Lower leg skin (tissue), 4 donors: Measurements from ENCODE around the gene PRKCE. TPM values are rescaled to one million over a fixed set of nuclear protein-coding genes. Genes with fewer than 3 reads are reported as not detected.

Source experiments
- DNase-seq, 2 donors: peaks; one replicate each; pipeline ENCODE4 v3.0.0-alpha.2; 2019; ENCODE audit warnings: low spot score in 2 of 2
- H3K4me3 ChIP-seq: fragments of 200-600 bp; sonication (generic); 2 replicates; pipeline ENCODE4 v1.5.1; 2017; ENCODE audit warnings: mild to moderate bottlenecking, low read depth; ENCODE audit not compliant: poor library complexity, severe bottlenecking
- POLR2A ChIP-seq, 2 donors: fragments of 450-650 bp; IDR thresholded peaks; one replicate each; pipeline ENCODE4 v1.6.1; 2016 to 2017; ENCODE audit warnings: antibody characterized with exemption in 2 of 2, mild to moderate bottlenecking in 1 of 2, moderate library complexity in 1 of 2
- WGBS, 2 donors: methylation state at CpG; one replicate each; pipeline ENCODE4 v1.1.5; 2018; 5-methylcytosine and 5-hydroxymethylcytosine counted together
- intact Hi-C: fragments of 100-400 bp; cut with DNase I; formaldehyde crosslinking; loops from one replicate; pipeline ENCODE4 v1.15.0; 2023; ENCODE audit warnings: low total_unique reads
- total RNA-seq, 4 donors: library from RNA; depleted of rRNA; stranded (reverse); fragments of >200 nt; gene quantifications; one replicate each; pipeline ENCODE4 v1.1.0, GENCODE V29; 2016
- TF ChIP-seq, protein P1 (sequence below), 3 donors: fragments of 450-650 bp; IDR thresholded peaks; one replicate each; pipeline ENCODE4 v1.5.1; 2016; ENCODE audit warnings: antibody characterized with exemption in 3 of 3, mild to moderate bottlenecking in 3 of 3, moderate library complexity in 2 of 3

Gene PRKCE
- total RNA-seq, 4 donors from 2014 or later = 3.5 to 10.3 (median 6.1) TPM

DNA sequence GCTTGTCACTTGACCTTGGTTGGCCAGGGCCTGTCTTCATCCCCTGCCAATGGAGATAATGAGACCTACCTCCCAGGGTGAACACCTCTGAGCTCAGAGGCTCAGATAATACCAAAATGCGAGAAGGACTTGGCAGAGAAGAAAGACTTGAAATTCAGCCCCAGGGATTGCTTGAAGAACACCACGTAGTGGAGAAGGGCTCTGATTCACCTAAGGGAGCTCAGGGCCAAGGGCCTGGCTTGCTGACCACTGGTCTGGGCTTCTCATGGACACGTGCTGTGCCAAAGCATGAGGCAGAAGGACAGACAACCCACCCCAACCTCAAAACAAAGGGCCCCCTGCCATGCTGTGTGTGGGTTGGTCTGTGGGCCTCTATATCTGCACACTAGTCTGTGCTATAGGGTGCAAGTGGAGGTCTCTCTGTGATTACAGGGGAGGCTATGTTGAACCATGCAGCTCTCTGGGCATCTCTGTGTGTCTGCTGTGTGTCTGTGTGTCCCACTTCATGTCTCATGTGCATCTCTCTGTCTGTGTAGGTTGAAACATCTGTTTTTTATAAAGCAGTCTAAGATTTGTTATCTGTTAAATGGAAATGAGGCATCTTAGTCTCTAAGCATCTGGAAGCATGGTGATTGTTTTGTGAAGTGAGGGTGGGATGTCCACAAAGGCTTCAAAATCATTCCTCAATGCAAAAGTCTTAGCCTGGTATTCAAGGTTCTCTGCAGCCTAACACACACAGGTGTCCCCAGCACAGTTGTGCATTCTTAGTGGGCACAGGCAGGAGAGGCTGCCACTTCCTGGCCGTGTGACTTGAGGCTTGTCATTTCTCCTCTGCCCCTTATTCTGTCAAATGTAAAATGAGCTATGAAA is 584.8 kb downstream of the PRKCE start:
- intact Hi-C loops = no loop called here
- H3K4me3 ChIP-seq = no peak overlapping the region
- DNase-seq = no peak
- no peak for TF ChIP-seq POLR2A (IDR thresholded peaks at IDR 0.05)
- TF ChIP-seq, protein P1, sequence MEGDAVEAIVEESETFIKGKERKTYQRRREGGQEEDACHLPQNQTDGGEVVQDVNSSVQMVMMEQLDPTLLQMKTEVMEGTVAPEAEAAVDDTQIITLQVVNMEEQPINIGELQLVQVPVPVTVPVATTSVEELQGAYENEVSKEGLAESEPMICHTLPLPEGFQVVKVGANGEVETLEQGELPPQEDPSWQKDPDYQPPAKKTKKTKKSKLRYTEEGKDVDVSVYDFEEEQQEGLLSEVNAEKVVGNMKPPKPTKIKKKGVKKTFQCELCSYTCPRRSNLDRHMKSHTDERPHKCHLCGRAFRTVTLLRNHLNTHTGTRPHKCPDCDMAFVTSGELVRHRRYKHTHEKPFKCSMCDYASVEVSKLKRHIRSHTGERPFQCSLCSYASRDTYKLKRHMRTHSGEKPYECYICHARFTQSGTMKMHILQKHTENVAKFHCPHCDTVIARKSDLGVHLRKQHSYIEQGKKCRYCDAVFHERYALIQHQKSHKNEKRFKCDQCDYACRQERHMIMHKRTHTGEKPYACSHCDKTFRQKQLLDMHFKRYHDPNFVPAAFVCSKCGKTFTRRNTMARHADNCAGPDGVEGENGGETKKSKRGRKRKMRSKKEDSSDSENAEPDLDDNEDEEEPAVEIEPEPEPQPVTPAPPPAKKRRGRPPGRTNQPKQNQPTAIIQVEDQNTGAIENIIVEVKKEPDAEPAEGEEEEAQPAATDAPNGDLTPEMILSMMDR (IDR thresholded peaks at IDR 0.05) = no peak
- WGBS, 2 donors = 80 to 82% methylated on average over 4 of the region's 4 CpGs

DNA sequence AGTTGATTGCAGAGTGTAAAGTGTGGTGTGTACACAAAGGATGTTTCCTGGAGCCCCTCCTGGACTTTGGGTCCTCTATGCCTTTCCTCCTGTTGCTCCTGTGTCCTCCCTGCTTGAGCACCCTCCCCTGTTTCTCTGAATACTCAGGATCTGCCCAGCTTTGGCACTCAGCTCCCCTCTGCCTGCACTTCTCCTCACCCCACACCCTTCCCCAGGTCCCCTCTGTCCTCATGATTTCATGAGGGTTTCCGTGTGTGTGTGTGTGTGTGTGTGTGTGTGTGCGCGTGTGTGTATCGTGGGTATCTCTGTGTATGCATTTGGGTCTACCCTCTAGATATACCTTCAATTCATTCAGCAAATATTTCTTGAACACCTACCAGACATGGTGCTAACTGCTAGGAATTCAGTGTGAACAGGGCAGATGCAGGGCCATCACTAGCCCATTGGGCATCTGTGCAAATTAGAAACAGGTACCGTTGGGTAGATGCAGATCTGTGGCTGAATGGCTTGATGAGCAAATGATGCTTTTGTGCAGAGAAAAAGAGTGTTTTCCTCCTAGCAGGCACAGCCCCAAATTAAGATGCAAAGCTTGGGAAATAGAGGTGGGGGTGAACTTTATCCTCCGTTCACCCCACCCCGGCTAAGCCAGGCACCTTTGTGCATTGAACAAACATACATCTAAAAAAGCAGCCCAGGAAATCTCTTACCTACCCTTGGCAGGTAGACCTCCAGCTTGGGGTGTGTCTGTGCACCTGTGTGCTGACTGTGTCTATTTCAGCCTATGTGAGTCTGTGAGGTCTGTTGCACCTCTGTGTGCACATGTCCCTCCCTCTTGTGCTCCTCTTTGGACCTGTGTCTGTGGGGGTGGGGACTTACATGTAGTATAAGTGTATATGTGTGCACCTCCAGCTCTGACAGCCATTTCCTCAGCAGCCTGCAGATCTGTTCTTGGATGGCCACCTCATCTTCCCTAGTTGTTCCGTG is 585.7 kb downstream of the PRKCE start:
- 80 to 81% methylated on average over 8 of the region's 8 CpGs for WGBS, 2 donors
- no peak for TF ChIP-seq POLR2A (IDR thresholded peaks at IDR 0.05)
- TF ChIP-seq, protein P1 (IDR thresholded peaks at IDR 0.05) = no peak
- DNase-seq = no peak
- intact Hi-C loops = no loop called here
- no peak overlapping the region for H3K4me3 ChIP-seq

Other genes with a start within 250 kb of the PRKCE start
- 10 to 100 TPM in 2 of 4 donors, 1 to 10 TPM in 2; 7.2 to 12.9 (median 9.9) TPM for gene SRBD1, start 40.4 kb upstream of the PRKCE start, total RNA-seq